Progenitor cell of endocrine pancreas (in vitro differentiated cells): Measurements from ENCODE around the gene SPATA46. TPM values are rescaled to one million over a fixed set of nuclear protein-coding genes. Genes with fewer than 3 reads are reported as not detected.

Experiments
- DNase-seq: peaks from one replicate; pipeline ENCODE4 v3.0.0; 2021; ENCODE audit warnings: low spot score; ENCODE audit not compliant: unreplicated experiment
- H3K27ac Mint-ChIP-seq: 2 replicates; pipeline ENCODE4 v1.8.0; 2021; ENCODE audit warnings: mild to moderate bottlenecking, moderate library complexity, mixed read lengths
- H3K27me3 Mint-ChIP-seq: 2 replicates; pipeline ENCODE4 v1.8.0; 2021; ENCODE audit warnings: mixed read lengths
- H3K36me3 Mint-ChIP-seq: 2 replicates; pipeline ENCODE4 v1.8.0; 2022; ENCODE audit warnings: mixed read lengths; ENCODE audit not compliant: insufficient read depth
- H3K4me1 Mint-ChIP-seq: 2 replicates; pipeline ENCODE4 v1.8.0; 2021; ENCODE audit warnings: low read depth, mixed read lengths
- H3K4me3 Mint-ChIP-seq: 2 replicates; pipeline ENCODE4 v1.8.0; 2021; ENCODE audit warnings: low read depth, mild to moderate bottlenecking, moderate library complexity, mixed read lengths
- H3K9me3 Mint-ChIP-seq: 2 replicates; pipeline ENCODE4 v1.8.0; 2021; ENCODE audit warnings: low read depth, mixed read lengths
- CTCF ChIP-seq: fragments of 200-600 bp; sonication (generic); IDR thresholded peaks from one replicate; pipeline ENCODE4 v1.5.0; 2021; ENCODE audit warnings: antibody characterized with exemption, mild to moderate bottlenecking; ENCODE audit not compliant: unreplicated experiment
- total RNA-seq: library from RNA; stranded (reverse); gene quantifications from 2 replicates; pipeline ENCODE4 v1.2.1, GENCODE V29; 2021

Gene SPATA46
- total RNA-seq, 1 donor from 2014 or later = not detected

DNA sequence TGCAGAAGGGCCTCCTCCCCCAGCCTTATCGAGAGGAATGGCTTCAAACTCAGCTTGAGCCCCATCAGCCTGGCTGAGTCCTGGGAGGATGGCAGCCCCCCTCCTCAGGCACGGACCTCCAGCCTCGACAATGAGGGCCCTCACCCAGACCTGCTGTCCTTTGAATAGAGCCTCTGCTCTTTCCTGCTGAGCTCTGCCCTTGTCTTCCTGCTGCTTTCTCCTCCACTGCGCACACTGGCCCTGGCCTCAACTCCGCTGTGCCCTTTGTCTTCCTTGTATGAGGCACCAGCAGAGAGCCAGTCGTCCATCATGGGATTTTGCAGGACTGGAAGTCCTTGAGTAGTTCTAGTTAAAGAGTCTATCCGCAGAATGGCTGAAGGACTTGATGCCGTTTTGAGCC lies 6.9 kb upstream of the SPATA46 start:
- no peaks in the 10 kb centered on the region for H3K27me3 Mint-ChIP-seq
- no peak overlapping the region for H3K27ac Mint-ChIP-seq
- H3K9me3 Mint-ChIP-seq = no peaks in the 10 kb centered on the region
- H3K36me3 Mint-ChIP-seq = no peaks in the 10 kb centered on the region
- TF ChIP-seq CTCF = no peak
- DNase-seq = no peak
- H3K4me1 Mint-ChIP-seq = peaks cover 3% of the 10 kb centered on the region
- no peak overlapping the region for H3K4me3 Mint-ChIP-seq

DNA sequence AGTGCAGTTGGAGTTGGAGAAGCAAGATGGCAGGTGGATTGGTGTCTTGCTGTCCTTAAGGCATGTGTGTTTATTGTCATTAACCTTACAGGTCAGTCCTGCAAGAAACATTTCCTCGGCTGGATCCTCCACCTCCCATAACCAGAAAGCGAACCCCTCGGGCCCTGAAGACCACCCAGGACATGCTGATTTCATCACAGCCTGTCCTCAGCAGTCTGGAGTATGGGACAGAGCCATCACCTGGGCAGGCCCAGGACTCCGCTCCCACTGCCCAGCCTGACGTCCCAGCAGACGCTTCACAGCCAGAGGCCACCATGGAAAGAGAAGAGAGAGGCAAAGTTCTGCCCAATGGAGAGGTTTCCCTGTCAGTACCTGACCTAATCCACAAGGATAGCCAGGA lies 6.4 kb upstream of the SPATA46 start:
- Mint-ChIP-seq H3K27ac (no peak overlapping the region), H3K4me3 (no peak overlapping the region), H3K4me1 (peaks cover 3% of the 10 kb centered on the region), H3K36me3 (no peaks in the 10 kb centered on the region), H3K27me3 (no peaks in the 10 kb centered on the region), H3K9me3 (no peaks in the 10 kb centered on the region)
- no peak for TF ChIP-seq CTCF
- no peak for DNase-seq

DNA sequence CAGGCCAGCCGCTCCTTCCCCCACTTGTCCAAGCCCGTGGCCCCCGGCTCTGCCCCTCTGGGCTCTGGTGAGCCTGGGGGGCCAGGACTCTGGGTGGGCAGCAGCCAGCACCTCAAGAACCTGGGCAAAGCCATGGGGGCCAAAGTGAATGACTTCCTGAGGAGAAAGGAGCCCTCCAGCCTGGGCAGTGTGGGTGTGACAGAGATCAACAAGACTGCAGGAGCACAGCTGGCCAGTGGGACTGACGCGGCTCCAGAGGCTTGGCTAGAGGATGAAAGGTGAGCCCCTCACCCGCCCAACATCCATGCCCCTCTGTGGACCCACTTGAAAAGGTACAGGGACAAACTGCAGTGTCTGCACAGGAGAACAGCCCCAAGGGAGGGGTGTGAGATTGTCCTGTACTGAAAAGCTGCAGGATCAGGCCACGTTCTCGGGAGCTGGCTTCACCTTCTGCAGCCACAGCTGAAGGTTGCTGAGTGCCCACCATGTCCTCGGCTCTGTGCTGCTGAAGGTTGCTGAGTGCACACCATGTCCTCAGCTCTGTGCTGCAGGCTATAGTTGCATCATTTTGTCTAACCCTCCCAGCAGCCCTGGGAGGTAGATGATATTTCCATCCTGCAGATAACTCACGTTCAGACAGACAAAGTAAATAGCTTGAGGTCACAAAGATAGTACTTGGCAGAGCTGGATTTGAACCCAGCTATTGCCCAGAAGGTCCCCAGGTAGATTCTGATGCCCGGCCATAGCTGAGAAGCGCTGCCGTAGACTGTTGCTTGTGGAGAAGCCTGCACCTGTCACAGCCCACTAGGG lies 5.5 kb upstream of the SPATA46 start:
- H3K27ac Mint-ChIP-seq = no peak overlapping the region

GRCh38 chr1:162381383-162381782 lies 4.7 kb upstream of the SPATA46 start, which contains the start of gene C1orf226:
Gene C1orf226, plus strand, starts transcription at chr1:162381728. Its CDS starts 174 bp downstream, at chr1:162381902.
- peaks cover 7% of the 10 kb centered on the region for H3K4me1 Mint-ChIP-seq
- H3K36me3 Mint-ChIP-seq = no peaks in the 10 kb centered on the region
- H3K27ac Mint-ChIP-seq = no peak within 1 kb of the TSS
- no peaks in the 10 kb centered on the region for H3K27me3 Mint-ChIP-seq
- no peak for DNase-seq
- H3K4me3 Mint-ChIP-seq = no peak within 1 kb of the TSS
- TF ChIP-seq CTCF = no peak
- no peaks in the 10 kb centered on the region for H3K9me3 Mint-ChIP-seq

More for the DNA sequence above, 5.5 kb upstream of the SPATA46 start:
- no peak overlapping the region for H3K4me3 Mint-ChIP-seq
- H3K9me3 Mint-ChIP-seq = no peaks in the 10 kb centered on the region
- no peaks in the 10 kb centered on the region for H3K36me3 Mint-ChIP-seq
- H3K27me3 Mint-ChIP-seq = no peaks in the 10 kb centered on the region
- H3K4me1 Mint-ChIP-seq = peaks cover 3% of the 10 kb centered on the region
- TF ChIP-seq CTCF = no peak
- no peak for DNase-seq

GRCh38 chr1:162380061-162380846 lies 3.6 kb upstream of the SPATA46 start:
- peaks cover 8% of the 10 kb centered on the region for H3K4me1 Mint-ChIP-seq
- H3K4me3 Mint-ChIP-seq = no peak overlapping the region
- H3K27me3 Mint-ChIP-seq = no peaks in the 10 kb centered on the region
- no peaks in the 10 kb centered on the region for H3K36me3 Mint-ChIP-seq
- H3K27ac Mint-ChIP-seq = peak overlapping the region; percentile 49
- DNase-seq = no peak
- no peaks in the 10 kb centered on the region for H3K9me3 Mint-ChIP-seq
- TF ChIP-seq CTCF = no peak
